Measurements from ENCODE around the gene SELENOO. TPM values are rescaled to one million over a fixed set of nuclear protein-coding genes. Genes with fewer than 3 reads are reported as not detected.

The SELENOO gene
- total and polyA plus RNA-seq, 2 of the 13 experiments (the other 11 are each of a cell fraction or from before 2014, with no cell fraction given), result 14.4 to 19.0 TPM

- TF ChIP-seq ZNF333 (CRISPR knock-in tag; IDR thresholded peaks at IDR 0.05; ENCODE audit: borderline replicate concordance) (no peak), MAX (IDR thresholded peaks at IDR 0.05) (peak; percentile 92), ZNF547 (CRISPR knock-in tag; IDR thresholded peaks at IDR 0.05) (no peak), ZBTB40 (IDR thresholded peaks at IDR 0.05) (no peak), ZBTB40 (CRISPR knock-in tag; IDR thresholded peaks at IDR 0.05) (no peak), NBN (conservative IDR thresholded peaks at IDR 0.05) (no peak), ZNF510 (CRISPR knock-in tag; IDR thresholded peaks at IDR 0.05; ENCODE audit: low read depth) (no peak), GTF3A (CRISPR knock-in tag; conservative IDR thresholded peaks at IDR 0.05) (no peak), TRIM24 (CRISPR knock-in tag; IDR thresholded peaks at IDR 0.05) (no peak), TRIM22 (IDR thresholded peaks at IDR 0.05) (no peak), CHD2 (IDR thresholded peaks at IDR 0.05; ENCODE audit: low read depth, low read length) (no peak), ETV6 (CRISPR knock-in tag; conservative IDR thresholded peaks at IDR 0.05) (no peak), SRY (CRISPR knock-in tag; IDR thresholded peaks at IDR 0.05) (0 out of 2 replicates have a peak, but pooled peaks have one; percentile 70), ZNF792 (CRISPR knock-in tag; IDR thresholded peaks at IDR 0.05) (no peak), MAFK (conservative IDR thresholded peaks at IDR 0.05 in 1 of 2, IDR thresholded peaks at IDR 0.05 in 1 of 2; ENCODE audit: low read length in 2 of 2) (no peak), ELK4 (CRISPR knock-in tag; IDR thresholded peaks at IDR 0.05; ENCODE audit: borderline replicate concordance) (no peak), REXO4 (CRISPR knock-in tag; IDR thresholded peaks at IDR 0.05; ENCODE audit: borderline replicate concordance) (no peak), PBX3 (CRISPR knock-in tag; IDR thresholded peaks at IDR 0.05; ENCODE audit: borderline replicate concordance) (no peak), ZNF33B (CRISPR knock-in tag; IDR thresholded peaks at IDR 0.05) (no peak)
Measured at GRCh38 chr22:50171965-50172421, 28.8 kb upstream of the SELENOO start (continued).

Measured in HepG2 (cell line).